ENCODE results near the gene SMARCAD1. TPM values are rescaled to one million over a fixed set of nuclear protein-coding genes. Genes with fewer than 3 reads are reported as not detected.

Gene SMARCAD1
- total RNA-seq, 4 donors from 2014 or later, result 14.2 to 27.7 (median 18.4) TPM

- TF ChIP-seq CTCF (IDR thresholded peaks at IDR 0.05) (no peak), EP300 (IDR thresholded peaks at IDR 0.05; ENCODE audit: low read depth) (no peak), POLR2A (IDR thresholded peaks at IDR 0.05) (no peak), POLR2AphosphoS5 (IDR thresholded peaks at IDR 0.05) (no peak)
- WGBS, 2 donors (ENCODE audit: low coverage in 1 of 2), result 88 to 100% methylated on average over 3 of the region's 3 CpGs
- Histone ChIP-seq H3K4me1 (no peaks in the 10 kb centered on the region), H3K27ac (no peak overlapping the region), H3K27me3 (no peaks in the 10 kb centered on the region), H3K36me3 (peaks cover 0 to 30% (median 5%) of the 10 kb centered on the region in 4 donors), H3K4me3 (no peak overlapping the region), H3K9me3 (no peaks in the 10 kb centered on the region)
- in situ Hi-C loops (cut with MboI; ENCODE audit: low pct_ligation_motif_present in 1 of 4, low pct_unique_long_range_greater_than_20kb in 1 of 4, low sequenced_read_pairs in 3 of 4) (no loop called here), intact Hi-C loops (cut with DNase I; ENCODE audit: low total_unique reads) (no loop called here)
- DNase-seq, result no peak
These were observed 8.7 kb downstream of the SMARCAD1 start for GRCh38 chr4:94216394-94216793.

- H3K36me3 ChIP-seq, result peaks cover 0 to 14% (median 2%) of the 10 kb centered on the region in 4 donors
- H3K4me3 ChIP-seq, result no peak overlapping the region
- H3K9me3 ChIP-seq, result no peaks in the 10 kb centered on the region
- no peaks in the 10 kb centered on the region for H3K27me3 ChIP-seq
- WGBS, 2 donors (ENCODE audit: low coverage in 1 of 2), result 95 to 96% methylated on average over 3 of the region's 3 CpGs
- H3K27ac ChIP-seq, result no peak overlapping the region
- TF ChIP-seq POLR2A (IDR thresholded peaks at IDR 0.05), result no peak
- no peak for TF ChIP-seq CTCF (IDR thresholded peaks at IDR 0.05)
- TF ChIP-seq POLR2AphosphoS5 (IDR thresholded peaks at IDR 0.05), result no peak
- no peak for TF ChIP-seq EP300 (IDR thresholded peaks at IDR 0.05; ENCODE audit: low read depth)
- no peaks in the 10 kb centered on the region for H3K4me1 ChIP-seq
- intact Hi-C loops (cut with DNase I; ENCODE audit: low total_unique reads), result no loop called here
- no peak for DNase-seq
- in situ Hi-C loops (cut with MboI; ENCODE audit: low pct_ligation_motif_present in 1 of 4, low pct_unique_long_range_greater_than_20kb in 1 of 4, low sequenced_read_pairs in 3 of 4), result no loop called here
These were observed 11.7 kb downstream of the SMARCAD1 start for GRCh38 chr4:94219402-94219801.

- intact Hi-C loops (cut with DNase I; ENCODE audit: low total_unique reads) (no loop called here), in situ Hi-C loops (cut with MboI; ENCODE audit: low pct_ligation_motif_present in 1 of 4, low pct_unique_long_range_greater_than_20kb in 1 of 4, low sequenced_read_pairs in 3 of 4) (no loop called here)
- peaks cover 0 to 14% (median 5%) of the 10 kb centered on the region in 4 donors for H3K36me3 ChIP-seq
- H3K4me1 ChIP-seq, result no peaks in the 10 kb centered on the region
- 89 to 100% methylated on average over 1 of the region's 1 CpG for WGBS, 2 donors (ENCODE audit: low coverage in 1 of 2)
- H3K4me3 ChIP-seq, result no peak overlapping the region
- DNase-seq, result no peak
- no peaks in the 10 kb centered on the region for H3K9me3 ChIP-seq
- H3K27me3 ChIP-seq, result no peaks in the 10 kb centered on the region
- no peak for TF ChIP-seq POLR2A (IDR thresholded peaks at IDR 0.05)
- TF ChIP-seq CTCF (IDR thresholded peaks at IDR 0.05), result no peak
- TF ChIP-seq EP300 (IDR thresholded peaks at IDR 0.05; ENCODE audit: low read depth), result no peak
- no peak for TF ChIP-seq POLR2AphosphoS5 (IDR thresholded peaks at IDR 0.05)
- H3K27ac ChIP-seq, result no peak overlapping the region
These were observed 14.3 kb downstream of the SMARCAD1 start for GRCh38 chr4:94221916-94222315.

- H3K9me3 ChIP-seq, result no peaks in the 10 kb centered on the region
- intact Hi-C loops (cut with DNase I; ENCODE audit: low total_unique reads) (no loop called here), in situ Hi-C loops (cut with MboI; ENCODE audit: low pct_ligation_motif_present in 1 of 4, low pct_unique_long_range_greater_than_20kb in 1 of 4, low sequenced_read_pairs in 3 of 4) (no loop called here)
- TF ChIP-seq POLR2AphosphoS5 (IDR thresholded peaks at IDR 0.05) (no peak), POLR2A (IDR thresholded peaks at IDR 0.05) (no peak), EP300 (IDR thresholded peaks at IDR 0.05; ENCODE audit: low read depth) (no peak), CTCF (IDR thresholded peaks at IDR 0.05) (no peak)
- H3K4me1 ChIP-seq, result no peaks in the 10 kb centered on the region
- peaks cover 0 to 5% (median under 1%) of the 10 kb centered on the region in 4 donors for H3K36me3 ChIP-seq
- H3K4me3 ChIP-seq, result no peak overlapping the region
- H3K27me3 ChIP-seq, result no peaks in the 10 kb centered on the region
- no peak for DNase-seq
- no peak overlapping the region for H3K27ac ChIP-seq
These were observed 17.8 kb downstream of the SMARCAD1 start for GRCh38 chr4:94225449-94225848.

Data from transverse colon (tissue), 4 donors.